SK-N-SH (cell line): ENCODE data around the gene AFF1. TPM values are rescaled to one million over a fixed set of nuclear protein-coding genes. Genes with fewer than 3 reads are reported as not detected.

Experiments used
- CTCF ChIA-PET: fragments of 300-600, 350-600 bp; formaldehyde crosslinking; extraction: SDS; loops from one replicate; lab custom pipeline; 2021; lab: Yijun Ruan, JAX
- POLR2A ChIA-PET: fragments of 350-600 bp; sonication (Branson Sonifier 250); formaldehyde crosslinking; extraction: SDS; loops from one replicate; lab custom pipeline; 2020; ENCODE audit warnings: antibody characterized with exemption, inconsistent platforms; lab: Yijun Ruan, JAX
- DNase-seq: peaks from one replicate; pipeline ENCODE4 v3.0.0; 2012
- H2AFZ ChIP-seq: fragments of 200-600 bp; sonication (generic); 2 replicates; pipeline ENCODE4 v1.8.1; 2016; ENCODE audit warnings: antibody characterized with exemption, mild to moderate bottlenecking, low read depth
- H3F3A ChIP-seq: fragments of 200-600 bp; sonication (generic); replicated peaks from 2 replicates; pipeline ENCODE3; 2016; ENCODE audit warnings: antibody characterized with exemption, mild to moderate bottlenecking; ENCODE audit not compliant: insufficient read depth
- H3K27ac ChIP-seq, 2 experiments: fragments of 200-500 bp in 1 of 2; fragments of 200-600 bp in 1 of 2; sonication (Bioruptor generic) in 1 of 2; sonication (generic), shearing (Covaris generic) in 1 of 2; 2 replicates each; pipeline versions ENCODE4 v1.5.1 to v1.6.1; 2014 to 2016; ENCODE audit warnings: low read depth in 2 of 2, inconsistent platforms in 1 of 2, low read length in 1 of 2, mild to moderate bottlenecking in 1 of 2, mixed read lengths in 1 of 2
- H3K27me3 ChIP-seq: fragments of 200-600 bp; sonication (generic), shearing (Covaris generic); 2 replicates; pipeline ENCODE4 v1.6.1; 2016; ENCODE audit warnings: mixed run types; ENCODE audit not compliant: insufficient read depth
- H3K36me3 ChIP-seq, 2 experiments: fragments of 200-500 bp in 1 of 2; fragments of 200-600 bp in 1 of 2; sonication (Bioruptor generic) in 1 of 2; sonication (generic) in 1 of 2; replicated peaks in 1 of 2; 2 replicates each; pipeline versions ENCODE3 to v1.5.1; 2014 to 2016; ENCODE audit warnings: low read length in 1 of 2, mild to moderate bottlenecking in 1 of 2; ENCODE audit not compliant: insufficient read depth in 2 of 2, control insufficient read depth in 1 of 2
- H3K4me1 ChIP-seq, 2 experiments: fragments of 200-500 bp in 1 of 2; fragments of 200-600 bp in 1 of 2; sonication (Bioruptor generic) in 1 of 2; sonication (generic), shearing (Covaris generic) in 1 of 2; 2 replicates each; pipeline versions ENCODE4 v1.5.1 to v1.6.1; 2014 to 2016; ENCODE audit warnings: low read depth in 1 of 2, low read length in 1 of 2, mixed run types in 1 of 2; ENCODE audit not compliant: insufficient read depth in 2 of 2, control insufficient read depth in 1 of 2
- H3K4me2 ChIP-seq: fragments of 200-600 bp; sonication (generic), shearing (Covaris generic); 2 replicates; pipeline ENCODE4 v1.6.1; 2017; ENCODE audit warnings: mixed run types
- H3K4me3 ChIP-seq, 2 experiments: fragments of 200-500 bp in 1 of 2; fragments of 200-600 bp in 1 of 2; sonication (Bioruptor generic) in 1 of 2; sonication (generic), shearing (Covaris generic) in 1 of 2; 2 replicates each; pipeline versions ENCODE4 v1.5.1 to v1.8.1; 2014 to 2016; ENCODE audit warnings: low read depth in 2 of 2, inconsistent platforms in 1 of 2, low read length in 1 of 2, mild to moderate bottlenecking in 1 of 2, mixed read lengths in 1 of 2, moderate library complexity in 1 of 2
- H3K79me2 ChIP-seq: fragments of 200-600 bp; sonication (generic); 2 replicates; pipeline ENCODE4 v1.8.1; 2017; ENCODE audit warnings: mild to moderate bottlenecking; ENCODE audit not compliant: insufficient read depth
- H3K9ac ChIP-seq: fragments of 200-600 bp; sonication (generic); 2 replicates; pipeline ENCODE4 v1.6.1; 2017; ENCODE audit warnings: mixed run types
- H3K9me2 ChIP-seq: fragments of 200-600 bp; sonication (generic); 2 replicates; pipeline ENCODE4 v1.6.1; 2017; ENCODE audit warnings: mixed run types
- H3K9me3 ChIP-seq: fragments of 200-600 bp; sonication (generic); 2 replicates; pipeline ENCODE4 v1.6.1; 2017; ENCODE audit warnings: mixed run types, mild to moderate bottlenecking, moderate library complexity
- H4K20me1 ChIP-seq: fragments of 200-600 bp; sonication (generic); 2 replicates; pipeline ENCODE4 v1.6.1; 2017; ENCODE audit warnings: mild to moderate bottlenecking, mixed run types; ENCODE audit not compliant: insufficient read depth
- CHD2 ChIP-seq: fragments of 150-350 bp; IDR thresholded peaks from 2 replicates; pipeline ENCODE4 v1.6.1; 2018; ENCODE audit warnings: low read length; ENCODE audit not compliant: partially characterized antibody
- EP300 ChIP-seq, 2 experiments: IDR thresholded peaks; 2 replicates each; pipeline versions ENCODE4 v1.4.0 to v1.6.1; 2012; ENCODE audit warnings: borderline replicate concordance in 1 of 2, low read depth in 1 of 2, low read length in 1 of 2
- EZH2phosphoT487 ChIP-seq: fragments of 200-600 bp; sonication (generic); IDR thresholded peaks from 2 replicates; pipeline ENCODE4 v1.6.1; 2017; ENCODE audit warnings: low read depth, mixed run types, mild to moderate bottlenecking, antibody characterized with exemption, moderate library complexity, borderline replicate concordance
- FOSL2 ChIP-seq: IDR thresholded peaks from 2 replicates; pipeline ENCODE4 v1.4.0; 2012; ENCODE audit warnings: low read depth, mild to moderate bottlenecking, moderate library complexity, borderline replicate concordance
- FOXM1 ChIP-seq: IDR thresholded peaks from 2 replicates; pipeline ENCODE4 v1.4.0; 2012; ENCODE audit warnings: low read depth, mild to moderate bottlenecking
- GATA2 ChIP-seq: sonication (generic); formaldehyde crosslinking; IDR thresholded peaks from 2 replicates; pipeline ENCODE4 v1.5.0; 2020; ENCODE audit warnings: mild to moderate bottlenecking, missing genetic modification reagents
- MAX ChIP-seq: IDR thresholded peaks from 2 replicates; pipeline ENCODE4 v1.4.0; 2012; ENCODE audit warnings: low read depth
- MXI1 ChIP-seq: IDR thresholded peaks from 2 replicates; pipeline ENCODE4 v1.6.1; 2012; ENCODE audit warnings: mild to moderate bottlenecking, low read depth, low read length, improper control_type of control experiment
- NFIC ChIP-seq: IDR thresholded peaks from 2 replicates; pipeline ENCODE4 v1.4.0; 2012; ENCODE audit warnings: borderline replicate concordance
- RXRA ChIP-seq: IDR thresholded peaks from 2 replicates; pipeline ENCODE4 v1.4.0; 2012; ENCODE audit warnings: low read depth, mild to moderate bottlenecking, borderline replicate concordance
- SIN3A ChIP-seq: IDR thresholded peaks from 2 replicates; pipeline ENCODE4 v1.6.1; 2012; ENCODE audit warnings: low read depth, mild to moderate bottlenecking, low read length, moderate library complexity, borderline replicate concordance
- WGBS: methylation state at CpG from one replicate; pipeline ENCODE4 v1.1.6; 2017; ENCODE audit warnings: low lambda C conversion rate; 5-methylcytosine and 5-hydroxymethylcytosine counted together
- polyA plus RNA-seq, 3 experiments: library from polyadenylated mRNA; depleted of rRNA; stranded (reverse); fragments of >200 nt; gene quantifications; 2 replicates each; pipeline ENCODE4 v1.2.3, GENCODE V29; 2012
- TF ChIP-seq, protein P1 (sequence below): IDR thresholded peaks from 2 replicates; pipeline ENCODE4; 2012

AFF1 gene
- polyA plus RNA-seq, 1 of the 3 experiments (the other 2 are of a cell fraction) = 2.7 TPM

DNA sequence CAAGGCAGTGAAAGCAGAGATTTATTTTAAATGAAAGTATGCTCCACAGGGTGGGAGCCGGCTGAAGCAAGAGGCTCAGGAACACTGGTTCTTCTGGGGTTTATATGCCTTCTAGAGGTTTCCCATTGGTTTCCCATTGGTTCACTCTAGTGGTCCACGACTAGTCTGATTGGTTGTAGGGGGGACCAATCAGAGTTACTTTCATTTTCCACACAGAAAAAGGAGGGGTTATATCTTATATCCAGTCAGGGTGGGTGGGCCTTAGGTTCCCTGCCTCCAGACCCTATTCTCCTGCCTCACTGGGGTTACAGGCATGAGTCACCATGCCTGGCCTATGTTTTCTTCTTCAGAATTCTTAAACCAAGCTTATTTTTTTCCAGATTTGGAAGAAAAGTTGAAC is 184.0 kb downstream of the AFF1 start (continued):
- TF ChIP-seq MXI1 = no peak
- no peak for TF ChIP-seq EP300 (IDR thresholded peaks at IDR 0.05; ENCODE audit: borderline replicate concordance in 1 of 2, low read depth in 1 of 2, low read length in 1 of 2)

DNA sequence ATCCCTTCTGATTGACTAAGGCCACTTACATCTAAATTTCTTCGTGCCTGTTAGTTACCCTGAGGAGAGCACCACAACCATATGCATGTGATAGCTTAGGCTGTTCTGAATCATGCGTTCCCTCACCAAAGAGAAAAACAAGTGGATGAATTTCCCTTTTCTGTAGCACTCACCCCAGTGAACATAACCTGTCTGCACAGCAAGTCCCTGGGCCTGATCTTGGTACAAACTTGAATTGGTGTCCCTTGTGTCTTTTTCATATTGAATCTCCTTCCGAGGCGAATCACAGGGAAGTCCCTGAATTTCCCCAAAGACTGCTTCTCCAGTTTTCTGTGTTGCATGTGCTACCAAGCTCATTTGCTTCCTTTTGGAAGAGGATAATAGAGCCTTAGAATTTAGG is 185.2 kb downstream of the AFF1 start:
- Histone ChIP-seq H3K79me2 (no peaks in the 10 kb centered on the region), H3F3A (no peaks in the 10 kb centered on the region), H3K9ac (no peak overlapping the region), H3K27me3 (no peaks in the 10 kb centered on the region), H3K4me2 (no peak overlapping the region), H3K4me1 (peaks cover 0 to 3% of the 10 kb centered on the region in 2 experiments; a peak in 1 of 4 replicates), H3K9me2 (no peaks in the 10 kb centered on the region), H3K4me3 (no peak overlapping the region), H3K36me3 (peaks cover 17 to 20% of the 10 kb centered on the region in 2 experiments), H3K9me3 (no peaks in the 10 kb centered on the region), H3K27ac (no peak overlapping the region), H2AFZ (no peak overlapping the region), H4K20me1 (no peaks in the 10 kb centered on the region)
- no peak for TF ChIP-seq EZH2phosphoT487
- TF ChIP-seq EP300 (IDR thresholded peaks at IDR 0.05; ENCODE audit: borderline replicate concordance in 1 of 2, low read depth in 1 of 2, low read length in 1 of 2) = no peak
- no peak for TF ChIP-seq SIN3A
- ChIA-PET CTCF (interaction anchor here (2.8 kb wide), 1 partner anchor 26 kb away, joined by 5 read pairs; no protein-coding TSS in a partner anchor), POLR2A (no interaction called here)
- WGBS = 96% methylated on average over 4 of the region's 4 CpGs
- DNase-seq = no peak

DNA sequence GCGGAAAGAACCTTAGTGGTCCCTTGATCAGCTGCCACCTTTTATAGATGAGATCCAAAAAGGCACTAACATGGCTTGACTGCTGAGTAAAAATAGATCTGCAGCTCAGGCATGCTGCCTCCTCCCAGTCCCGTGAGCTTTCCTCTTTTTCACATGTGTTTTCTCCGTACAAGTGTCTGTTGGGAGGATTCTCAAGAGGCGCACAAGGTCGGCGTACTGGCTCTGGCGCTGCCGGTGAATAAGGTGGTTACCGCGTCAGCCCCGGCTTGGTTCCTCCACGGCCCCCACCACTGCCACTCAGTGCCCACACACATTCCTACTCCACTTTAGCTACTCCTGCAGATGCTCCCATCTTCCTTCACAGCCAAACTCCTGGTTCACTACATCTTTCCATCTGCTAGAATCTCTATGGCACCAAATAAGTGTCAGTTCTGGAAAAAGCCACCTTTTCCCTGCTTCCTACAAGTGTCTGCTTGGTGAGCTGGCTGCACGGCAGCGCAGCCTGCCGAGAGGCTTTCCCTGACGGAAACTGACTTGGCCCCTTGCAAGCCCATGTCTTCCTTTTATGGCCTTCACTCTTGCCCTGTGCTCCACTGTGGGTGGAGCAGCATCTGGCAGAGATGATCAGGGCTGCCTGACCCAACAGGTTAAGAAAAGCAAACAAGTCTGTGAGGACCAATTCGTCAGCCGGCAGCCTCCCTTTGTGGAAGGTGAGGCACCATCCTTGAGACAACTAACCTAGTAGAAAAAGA is 185.8 kb downstream of the AFF1 start:
- H3K4me2 ChIP-seq = no peak overlapping the region
- no peak overlapping the region for H3K9ac ChIP-seq

More for the DNA sequence above, 185.8 kb downstream of the AFF1 start:
- 93% methylated on average over 14 of the region's 18 CpGs for WGBS
- TF ChIP-seq RXRA (no peak), MAX (no peak), NFIC (no peak), FOXM1 (no peak), GATA2 (CRISPR knock-in tag) (no peak), CHD2 (no peak), FOSL2 (no peak)
- TF ChIP-seq, protein P1, sequence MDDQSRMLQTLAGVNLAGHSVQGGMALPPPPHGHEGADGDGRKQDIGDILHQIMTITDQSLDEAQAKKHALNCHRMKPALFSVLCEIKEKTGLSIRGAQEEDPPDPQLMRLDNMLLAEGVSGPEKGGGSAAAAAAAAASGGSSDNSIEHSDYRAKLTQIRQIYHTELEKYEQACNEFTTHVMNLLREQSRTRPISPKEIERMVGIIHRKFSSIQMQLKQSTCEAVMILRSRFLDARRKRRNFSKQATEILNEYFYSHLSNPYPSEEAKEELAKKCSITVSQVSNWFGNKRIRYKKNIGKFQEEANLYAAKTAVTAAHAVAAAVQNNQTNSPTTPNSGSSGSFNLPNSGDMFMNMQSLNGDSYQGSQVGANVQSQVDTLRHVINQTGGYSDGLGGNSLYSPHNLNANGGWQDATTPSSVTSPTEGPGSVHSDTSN = no peak
- TF ChIP-seq, all 33 proteins: peak for 0
- no peaks in the 10 kb centered on the region for H3K79me2 ChIP-seq
- H4K20me1 ChIP-seq = no peaks in the 10 kb centered on the region
- ChIA-PET CTCF (interaction anchor here (1.9 to 2.8 kb wide), 2 partner anchors 27 to 198 kb away, joined by 5 to 7 read pairs; no protein-coding TSS in a partner anchor), POLR2A (no interaction called here)
- H3K4me1 ChIP-seq = peaks cover 0 to 3% of the 10 kb centered on the region in 2 experiments; a peak in 1 of 4 replicates
- H3K36me3 ChIP-seq = peaks cover 14 to 17% of the 10 kb centered on the region in 2 experiments
- no peak overlapping the region for H3K27ac ChIP-seq
- H3K27me3 ChIP-seq = no peaks in the 10 kb centered on the region
- DNase-seq = no peak
- no peaks in the 10 kb centered on the region for H3K9me3 ChIP-seq
- H3F3A ChIP-seq = no peaks in the 10 kb centered on the region
- no peaks in the 10 kb centered on the region for H3K9me2 ChIP-seq
- H3K4me3 ChIP-seq = no peak overlapping the region
- H2AFZ ChIP-seq = no peak overlapping the region
